Endodermal cell (in vitro differentiated cells): ENCODE measurements around the gene CIART. TPM values are rescaled to one million over a fixed set of nuclear protein-coding genes. Genes with fewer than 3 reads are reported as not detected.

Experiments
- DNase-seq: peaks from one replicate; pipeline ENCODE4 v3.0.0-alpha.2; 2017
- H3K27ac ChIP-seq: 2 replicates; pipeline ENCODE4 v1.5.1; 2013; ENCODE audit warnings: mild to moderate bottlenecking, low read depth, low read length, moderate library complexity
- H3K27me3 ChIP-seq: 2 replicates; pipeline ENCODE4 v1.6.1; 2013; ENCODE audit warnings: mild to moderate bottlenecking, low read length, moderate library complexity; ENCODE audit not compliant: insufficient read depth, control insufficient read depth, poor library complexity, severe bottlenecking
- H3K36me3 ChIP-seq: 2 replicates; pipeline ENCODE4 v1.7.0; 2013; ENCODE audit warnings: mild to moderate bottlenecking, low read length, moderate library complexity; ENCODE audit not compliant: control insufficient read depth, insufficient read depth
- H3K4me1 ChIP-seq: one replicate; pipeline ENCODE4 v1.7.0; 2013; ENCODE audit warnings: low read length; ENCODE audit not compliant: control insufficient read depth, insufficient read depth
- H3K4me3 ChIP-seq: 2 replicates; pipeline ENCODE4 v1.5.1; 2013; ENCODE audit warnings: mild to moderate bottlenecking, low read length, moderate library complexity
- H3K9ac ChIP-seq: 2 replicates; pipeline ENCODE4 v1.6.1; 2013; ENCODE audit warnings: mild to moderate bottlenecking, low read length, moderate library complexity; ENCODE audit not compliant: poor library complexity, severe bottlenecking; ENCODE audit errors: extremely low read depth
- H3K9me3 ChIP-seq: 2 replicates; pipeline ENCODE4 v1.6.1; 2013; ENCODE audit warnings: mild to moderate bottlenecking, low read length, moderate library complexity; ENCODE audit not compliant: control insufficient read depth
- H3K27ac Mint-ChIP-seq: 2 replicates; pipeline ENCODE4 v1.8.0; 2020; ENCODE audit warnings: mixed read lengths
- H3K27me3 Mint-ChIP-seq: 2 replicates; pipeline ENCODE4 v1.8.0; 2021; ENCODE audit warnings: mild to moderate bottlenecking, mixed read lengths; ENCODE audit not compliant: insufficient read depth
- H3K36me3 Mint-ChIP-seq: 2 replicates; pipeline ENCODE4 v1.8.0; 2020; ENCODE audit warnings: low read depth, mixed read lengths
- H3K4me1 Mint-ChIP-seq: 2 replicates; pipeline ENCODE4 v1.8.0; 2020; ENCODE audit warnings: mixed read lengths
- H3K4me3 Mint-ChIP-seq: 2 replicates; pipeline ENCODE4 v1.8.0; 2020; ENCODE audit warnings: mild to moderate bottlenecking, moderate library complexity, mixed read lengths
- H3K9me3 Mint-ChIP-seq: 2 replicates; pipeline ENCODE4 v1.8.0; 2020; ENCODE audit warnings: mild to moderate bottlenecking, mixed read lengths
- CTCF ChIP-seq: fragments of 200-600 bp; sonication (generic); conservative IDR thresholded peaks from 2 replicates; pipeline ENCODE4 v1.5.0; 2021; ENCODE audit warnings: antibody characterized with exemption, mild to moderate bottlenecking
- WGBS, 2 experiments: methylation state at CpG; one replicate each; pipeline versions ENCODE4 v1.1.5 to v1.1.7; 2013; ENCODE audit warnings: missing lambda C conversion rate in 2 of 2, mixed read lengths in 1 of 2; ENCODE audit not compliant: insufficient coverage in 1 of 2, insufficient read length in 1 of 2; 5-methylcytosine and 5-hydroxymethylcytosine counted together
- total RNA-seq, 2 donors: library from RNA; stranded (reverse); fragmentation: NEBNext Ultra II Directional in 1 of 2; extraction: Animal tissue kit (Norgen Biotek cat#: 25700) in 1 of 2; gene quantifications; 2 replicates in 1 of 2; 3 replicates in 1 of 2; pipeline ENCODE4 v1.2.1, GENCODE V29; 2021

The CIART gene
- total RNA-seq, 2 donors from 2014 or later, result 3.3 to 6.8 TPM

- Histone ChIP-seq H3K9ac (no peak overlapping the region), H3K4me3 (no peak overlapping the region), H3K27ac (no peak overlapping the region), H3K36me3 (peaks cover 25% of the 10 kb centered on the region), H3K9me3 (no peaks in the 10 kb centered on the region), H3K27me3 (no peaks in the 10 kb centered on the region), H3K4me1 (peaks cover 12% of the 10 kb centered on the region)
- peak overlapping the region; percentile 73 for H3K27ac Mint-ChIP-seq
- no peak for DNase-seq
- no peaks in the 10 kb centered on the region for H3K9me3 Mint-ChIP-seq
- H3K4me1 Mint-ChIP-seq, result peaks cover 60% of the 10 kb centered on the region
- no peak for TF ChIP-seq CTCF
- H3K36me3 Mint-ChIP-seq, result peaks cover 58% of the 10 kb centered on the region
- 90 to 94% methylated on average over 2 to 5 of the region's 6 CpGs for WGBS, 2 experiments
- H3K27me3 Mint-ChIP-seq, result no peaks in the 10 kb centered on the region
- no peak overlapping the region for H3K4me3 Mint-ChIP-seq
Observed at GRCh38 chr1:150262388-150263320, 19.7 kb upstream of the CIART start.

- H3K4me1 Mint-ChIP-seq, result peaks cover 63% of the 10 kb centered on the region
- no peaks in the 10 kb centered on the region for H3K9me3 Mint-ChIP-seq
- H3K27ac ChIP-seq, result no peak overlapping the region
- H3K4me3 ChIP-seq, result no peak overlapping the region
- H3K9ac ChIP-seq, result no peak overlapping the region
- no peak for DNase-seq
- H3K4me1 ChIP-seq, result peaks cover 15% of the 10 kb centered on the region
- H3K36me3 Mint-ChIP-seq, result peaks cover 58% of the 10 kb centered on the region
- TF ChIP-seq CTCF, result no peak
- 80 to 87% methylated on average over 3 to 6 of the region's 6 CpGs for WGBS, 2 experiments
- no peak overlapping the region for H3K4me3 Mint-ChIP-seq
- no peaks in the 10 kb centered on the region for H3K27me3 ChIP-seq
- no peaks in the 10 kb centered on the region for H3K27me3 Mint-ChIP-seq
- H3K27ac Mint-ChIP-seq, result peak overlapping the region; percentile 73
- no peaks in the 10 kb centered on the region for H3K9me3 ChIP-seq
- H3K36me3 ChIP-seq, result peaks cover 25% of the 10 kb centered on the region
Observed at GRCh38 chr1:150263549-150263948, 18.8 kb upstream of the CIART start.

GRCh38 chr1:150267896-150268295, 14.5 kb upstream of the CIART start:
- no peak for DNase-seq
- TF ChIP-seq CTCF, result no peak
- H3K9ac ChIP-seq, result peak overlapping the region; percentile 73
- H3K27me3 ChIP-seq, result no peaks in the 10 kb centered on the region
- H3K27ac ChIP-seq, result no peak overlapping the region
- peak overlapping the region; percentile 100 for H3K4me3 Mint-ChIP-seq
- H3K27ac Mint-ChIP-seq, result peak overlapping the region; percentile 88
- no peaks in the 10 kb centered on the region for H3K9me3 Mint-ChIP-seq
- peaks cover 25% of the 10 kb centered on the region for H3K36me3 ChIP-seq
- peaks cover 14% of the 10 kb centered on the region for H3K4me1 ChIP-seq
- no peaks in the 10 kb centered on the region for H3K9me3 ChIP-seq
- H3K27me3 Mint-ChIP-seq, result no peaks in the 10 kb centered on the region
- peaks cover 55% of the 10 kb centered on the region for H3K4me1 Mint-ChIP-seq
- 40 to 55% methylated on average over 5 to 6 of the region's 6 CpGs for WGBS, 2 experiments
- peaks cover 39% of the 10 kb centered on the region for H3K36me3 Mint-ChIP-seq
- peak overlapping the region; percentile 91 for H3K4me3 ChIP-seq
